ENCODE measurements around the gene ADIPOR2. TPM values are rescaled to one million over a fixed set of nuclear protein-coding genes. Genes with fewer than 3 reads are reported as not detected.

ADIPOR2 gene
- total RNA-seq, 1 donor from 2014 or later, result 43.5 TPM

DNA sequence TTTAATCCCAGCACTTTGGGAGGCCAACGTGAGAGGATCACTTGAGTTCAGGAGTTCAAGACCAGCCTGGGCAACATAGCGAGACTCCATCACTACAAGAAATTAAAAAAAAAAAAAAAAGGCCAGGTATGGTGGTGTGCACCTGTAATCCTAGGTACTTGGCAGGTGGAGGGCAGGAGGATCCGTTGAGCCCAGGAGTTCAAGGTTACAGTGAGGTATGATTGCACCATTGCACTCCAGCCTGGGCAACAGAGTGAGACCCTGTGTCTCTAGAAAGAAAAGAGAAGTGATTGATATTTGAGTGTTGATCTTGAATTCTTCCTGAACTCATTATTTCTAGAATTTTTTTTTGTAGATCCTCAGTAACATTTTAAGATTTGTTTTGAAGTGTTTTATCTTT is 59.4 kb downstream of the ADIPOR2 start:
- no peak overlapping the region for H3K27ac Mint-ChIP-seq (ENCODE audit: unreplicated experiment)
- DNase-seq (ENCODE audit: extremely low spot score, unreplicated experiment), result no peak
- H3K9me3 Mint-ChIP-seq (ENCODE audit: unreplicated experiment), result peaks cover 13% of the 10 kb centered on the region
- H3K27me3 Mint-ChIP-seq (ENCODE audit: unreplicated experiment), result no peaks in the 10 kb centered on the region
- H3K4me3 Mint-ChIP-seq (ENCODE audit: unreplicated experiment), result no peak overlapping the region
- H3K36me3 Mint-ChIP-seq (ENCODE audit: unreplicated experiment), result peaks cover 37% of the 10 kb centered on the region
- peaks cover 2% of the 10 kb centered on the region for H3K4me1 Mint-ChIP-seq (ENCODE audit: unreplicated experiment)
- TF ChIP-seq CTCF (IDR thresholded peaks at IDR 0.05), result no peak

DNA sequence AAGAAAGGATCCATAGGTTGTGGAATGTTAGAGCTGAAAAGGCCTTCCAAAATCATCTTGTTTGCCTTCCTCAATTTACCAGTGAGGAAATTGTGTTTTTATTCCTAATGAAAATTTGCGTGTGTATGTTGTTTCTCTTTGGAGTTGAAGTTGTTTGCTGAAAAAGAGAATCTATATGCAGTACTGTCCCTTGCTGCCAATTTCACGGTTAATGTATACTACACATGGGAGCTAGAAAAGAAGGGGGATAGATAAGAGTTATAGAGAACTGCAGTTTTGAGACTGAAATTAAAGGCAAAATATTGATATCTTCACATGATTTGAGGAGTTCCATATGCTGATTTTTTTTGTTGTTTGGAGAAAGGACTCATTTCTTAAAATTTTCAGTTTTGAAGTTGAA is 67.5 kb downstream of the ADIPOR2 start:
- DNase-seq (ENCODE audit: extremely low spot score, unreplicated experiment), result no peak
- H3K9me3 Mint-ChIP-seq (ENCODE audit: unreplicated experiment), result peaks cover 6% of the 10 kb centered on the region
- peaks cover 35% of the 10 kb centered on the region for H3K36me3 Mint-ChIP-seq (ENCODE audit: unreplicated experiment)
- TF ChIP-seq CTCF (IDR thresholded peaks at IDR 0.05), result no peak
- H3K27me3 Mint-ChIP-seq (ENCODE audit: unreplicated experiment), result no peaks in the 10 kb centered on the region
- peaks cover 29% of the 10 kb centered on the region for H3K4me1 Mint-ChIP-seq (ENCODE audit: unreplicated experiment)
- H3K27ac Mint-ChIP-seq (ENCODE audit: unreplicated experiment), result no peak overlapping the region
- H3K4me3 Mint-ChIP-seq (ENCODE audit: unreplicated experiment), result no peak overlapping the region

DNA sequence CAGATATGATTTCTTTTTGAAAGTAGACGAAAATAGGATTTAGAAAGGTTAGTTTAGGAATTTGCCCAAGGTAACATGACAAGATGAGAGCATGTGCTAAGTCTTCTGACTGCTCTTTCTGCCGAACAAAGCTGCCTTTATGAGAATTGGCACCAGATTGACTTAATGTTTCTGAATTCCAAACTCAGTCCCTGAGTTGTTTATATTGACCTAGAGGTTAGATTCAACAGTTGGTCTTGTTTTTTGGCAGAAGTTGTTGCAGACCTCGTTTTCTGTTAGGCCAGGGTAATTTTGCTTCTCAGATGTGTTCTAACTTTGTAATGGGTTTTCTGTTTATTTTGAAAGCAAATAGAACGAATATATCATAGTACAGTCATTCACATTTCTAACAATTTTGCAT is 68.0 kb downstream of the ADIPOR2 start:
- H3K4me3 Mint-ChIP-seq (ENCODE audit: unreplicated experiment), result no peak overlapping the region
- H3K27ac Mint-ChIP-seq (ENCODE audit: unreplicated experiment), result peak overlapping the region; percentile 16

GRCh38 chr12:1760566-1761382 is 69.9 kb downstream of the ADIPOR2 start:
- H3K4me1 Mint-ChIP-seq (ENCODE audit: unreplicated experiment), result peaks cover 35% of the 10 kb centered on the region
- H3K9me3 Mint-ChIP-seq (ENCODE audit: unreplicated experiment), result peaks cover 6% of the 10 kb centered on the region
- H3K27me3 Mint-ChIP-seq (ENCODE audit: unreplicated experiment), result no peaks in the 10 kb centered on the region
- DNase-seq (ENCODE audit: extremely low spot score, unreplicated experiment), result no peak
- TF ChIP-seq CTCF (IDR thresholded peaks at IDR 0.05), result no peak
- H3K36me3 Mint-ChIP-seq (ENCODE audit: unreplicated experiment), result peaks cover 27% of the 10 kb centered on the region
- no peak overlapping the region for H3K4me3 Mint-ChIP-seq (ENCODE audit: unreplicated experiment)
- H3K27ac Mint-ChIP-seq (ENCODE audit: unreplicated experiment), result no peak overlapping the region

More for the DNA sequence above, 68.0 kb downstream of the ADIPOR2 start:
- no peak for TF ChIP-seq CTCF (IDR thresholded peaks at IDR 0.05)
- Mint-ChIP-seq H3K27me3 (ENCODE audit: unreplicated experiment) (no peaks in the 10 kb centered on the region), H3K4me1 (ENCODE audit: unreplicated experiment) (peaks cover 31% of the 10 kb centered on the region), H3K9me3 (ENCODE audit: unreplicated experiment) (peaks cover 6% of the 10 kb centered on the region), H3K36me3 (ENCODE audit: unreplicated experiment) (peaks cover 35% of the 10 kb centered on the region)
- no peak for DNase-seq (ENCODE audit: extremely low spot score, unreplicated experiment)

DNA sequence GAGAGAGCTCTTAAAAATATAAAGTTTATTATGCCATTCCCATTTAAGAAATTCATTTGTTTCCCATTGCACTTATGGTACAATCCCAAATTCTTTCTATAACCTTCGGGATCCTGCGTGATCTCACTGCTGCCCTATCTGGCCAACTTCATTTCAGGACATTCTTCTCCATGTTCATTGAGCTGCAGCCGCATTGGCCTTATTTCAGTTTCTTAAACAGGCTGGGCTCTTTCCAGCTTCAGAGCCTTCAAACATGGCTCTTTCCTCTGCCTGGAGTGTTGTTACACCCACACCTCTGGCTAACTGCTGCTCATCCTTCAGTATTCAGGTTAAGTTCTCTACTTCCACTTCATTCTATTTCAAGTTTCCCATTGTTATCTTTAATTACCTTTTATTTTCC is 71.0 kb downstream of the ADIPOR2 start:
- no peak overlapping the region for H3K4me3 Mint-ChIP-seq (ENCODE audit: unreplicated experiment)
- H3K27me3 Mint-ChIP-seq (ENCODE audit: unreplicated experiment), result no peaks in the 10 kb centered on the region
- DNase-seq (ENCODE audit: extremely low spot score, unreplicated experiment), result no peak
- H3K36me3 Mint-ChIP-seq (ENCODE audit: unreplicated experiment), result peaks cover 20% of the 10 kb centered on the region
- H3K4me1 Mint-ChIP-seq (ENCODE audit: unreplicated experiment), result peaks cover 41% of the 10 kb centered on the region
- no peak overlapping the region for H3K27ac Mint-ChIP-seq (ENCODE audit: unreplicated experiment)
- peaks cover 6% of the 10 kb centered on the region for H3K9me3 Mint-ChIP-seq (ENCODE audit: unreplicated experiment)
- TF ChIP-seq CTCF (IDR thresholded peaks at IDR 0.05), result no peak

Measured in osteocyte (in vitro differentiated cells).